ENCODE results near the gene MAS1. TPM values are rescaled to one million over a fixed set of nuclear protein-coding genes. Genes with fewer than 3 reads are reported as not detected.

Gene MAS1
- total and polyA plus RNA-seq, 10 of the 15 experiments (the other 5 are each of a cell fraction or from before 2014, with no cell fraction given), result under 0.01 to 0.08 TPM; not detected in 8

GRCh38 chr6:159853754-159854153, 37.0 kb upstream of the MAS1 start:
- FAIRE-seq (no peak), ATAC-seq (no peak), DNase-seq (ENCODE audit: low read depth, low spot score) (no peak)
- Histone ChIP-seq H3K79me2 (ENCODE audit: control insufficient read depth, insufficient read depth, low read length) (no peaks in the 10 kb centered on the region), H3K9me3 (replicated peaks; ENCODE audit: control insufficient read depth, insufficient read depth, low read length) (no peaks in the 10 kb centered on the region; the same call in 2 of the 3 replicates), H3K4me1 (ENCODE audit: control insufficient read depth, insufficient read depth, low read length) (no peaks in the 10 kb centered on the region), H3K27ac (ENCODE audit: control insufficient read depth, insufficient read depth) (no peak overlapping the region), H3K9ac (ENCODE audit: control insufficient read depth, insufficient read depth, low read length) (no peak overlapping the region), H2AFZ (ENCODE audit: control insufficient read depth, low read depth, low read length) (no peak overlapping the region), H3K27me3 (replicated peaks in 1 of 2; ENCODE audit: control insufficient read depth in 2 of 2, insufficient read depth in 2 of 2, low read length in 1 of 2) (no peaks in the 10 kb centered on the region; a peak in 2 of 4 replicates), H3K36me3 (ENCODE audit: control insufficient read depth in 2 of 2, insufficient read depth in 2 of 2, low read length in 1 of 2) (no peaks in the 10 kb centered on the region), H3K4me2 (ENCODE audit: control insufficient read depth, insufficient read depth) (no peak overlapping the region), H3K4me3 (no peak overlapping the region), H4K20me1 (ENCODE audit: control insufficient read depth, insufficient read depth) (no peaks in the 10 kb centered on the region)
- intact Hi-C loops (cut with micrococcal nuclease; ENCODE audit: unreplicated experiment) (loop anchor here (1.0 kb wide), 1 partner anchor 162 kb away; no protein-coding TSS in a partner anchor), in situ Hi-C loops (cut with MboI) (no loop called here)
- TF ChIP-seq BMI1 (IDR thresholded peaks at IDR 0.05; ENCODE audit: borderline replicate concordance) (no peak), KLF5 (IDR thresholded peaks at IDR 0.05; ENCODE audit: partially characterized antibody) (no peak)
- SMC1A ChIA-PET (ENCODE audit: uncharacterized antibody, unreplicated experiment), result interaction anchor here (1.0 to 3.8 kb wide), 3 partner anchors 133 to 173 kb away, joined by 3 to 18 read pairs (median 11); partner anchors contain the start of gene SOD2
- BruUV-seq (replicated peaks), result no TSS peak
- POLR2A ChIA-PET, result interaction anchor here (1.0 kb wide), 1 partner anchor 64 kb away, joined by 3 read pairs; the partner anchor contains the start of gene MRPL18
- CTCF ChIA-PET, result interaction anchor here (0.6 to 2.7 kb wide), 5 partner anchors 130 to 680 kb away, joined by 3 to 20 read pairs (median 3); partner anchors contain the start of gene SOD2
- RAD21 ChIA-PET (ENCODE audit: unreplicated experiment), result interaction anchor here (0.7 to 1.5 kb wide), 2 partner anchors 165 to 964 kb away, joined by 3 read pairs; no protein-coding TSS in a partner anchor

- CTCF ChIA-PET, result interaction anchor here (0.6 to 1.4 kb wide), 6 partner anchors 9 to 164 kb away, joined by 3 to 4 read pairs (median 3); partner anchors contain the start of gene SOD2
- POLR2A ChIA-PET, result interaction anchor here (0.6 to 1.3 kb wide), 2 partner anchors 15 to 182 kb away, joined by 3 read pairs; no protein-coding TSS in a partner anchor
- SMC1A ChIA-PET (ENCODE audit: uncharacterized antibody, unreplicated experiment), result interaction anchor here (0.9 to 2.2 kb wide), 4 partner anchors 8 to 164 kb away, joined by 3 to 9 read pairs (median 4); no protein-coding TSS in a partner anchor
- FAIRE-seq (no peak), DNase-seq (ENCODE audit: low read depth, low spot score) (no peak), ATAC-seq (no peak)
- TF ChIP-seq, protein P1, sequence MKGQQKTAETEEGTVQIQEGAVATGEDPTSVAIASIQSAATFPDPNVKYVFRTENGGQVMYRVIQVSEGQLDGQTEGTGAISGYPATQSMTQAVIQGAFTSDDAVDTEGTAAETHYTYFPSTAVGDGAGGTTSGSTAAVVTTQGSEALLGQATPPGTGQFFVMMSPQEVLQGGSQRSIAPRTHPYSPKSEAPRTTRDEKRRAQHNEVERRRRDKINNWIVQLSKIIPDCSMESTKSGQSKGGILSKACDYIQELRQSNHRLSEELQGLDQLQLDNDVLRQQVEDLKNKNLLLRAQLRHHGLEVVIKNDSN (IDR thresholded peaks at IDR 0.05; ENCODE audit: borderline replicate concordance, extremely low read length, insufficient read depth, low read depth, low read length), result no peak
- no peak for TF ChIP-seq ZNF384 (IDR thresholded peaks at IDR 0.05; ENCODE audit: borderline replicate concordance, low read depth, low read length)
- no peak for TF ChIP-seq NFIC (IDR thresholded peaks at IDR 0.05; ENCODE audit: low read depth, low read length)
- no peak for TF ChIP-seq CHD4 (IDR thresholded peaks at IDR 0.05)
- no peak for TF ChIP-seq YY1 (IDR thresholded peaks at IDR 0.05; ENCODE audit: low read depth, low read length)
- no peak for TF ChIP-seq BCLAF1 (IDR thresholded peaks at IDR 0.05)
- Histone ChIP-seq H3K4me2 (ENCODE audit: control insufficient read depth, insufficient read depth) (no peak overlapping the region), H3K27me3 (replicated peaks in 1 of 2; ENCODE audit: control insufficient read depth in 2 of 2, insufficient read depth in 2 of 2, low read length in 1 of 2) (no peaks in the 10 kb centered on the region; a peak in 2 of 4 replicates), H3K27ac (ENCODE audit: control insufficient read depth, insufficient read depth) (no peak overlapping the region), H3K4me3 (no peak overlapping the region), H3K36me3 (ENCODE audit: control insufficient read depth in 2 of 2, insufficient read depth in 2 of 2, low read length in 1 of 2) (no peaks in the 10 kb centered on the region), H2AFZ (ENCODE audit: control insufficient read depth, low read depth, low read length) (no peak overlapping the region), H3K4me1 (ENCODE audit: control insufficient read depth, insufficient read depth, low read length) (no peaks in the 10 kb centered on the region), H4K20me1 (ENCODE audit: control insufficient read depth, insufficient read depth) (no peaks in the 10 kb centered on the region), H3K79me2 (ENCODE audit: control insufficient read depth, insufficient read depth, low read length) (no peaks in the 10 kb centered on the region), H3K9me3 (replicated peaks; ENCODE audit: control insufficient read depth, insufficient read depth, low read length) (no peaks in the 10 kb centered on the region; the same call in 2 of the 3 replicates), H3K9ac (ENCODE audit: control insufficient read depth, insufficient read depth, low read length) (no peak overlapping the region)
- no TSS peak for BruUV-seq (replicated peaks)
- WGBS (ENCODE audit: insufficient coverage, insufficient replicate concordance, low lambda C conversion rate, missing lambda C conversion rate), result 41% methylated on average over 3 of the region's 3 CpGs
- RAD21 ChIA-PET (ENCODE audit: unreplicated experiment), result interaction anchor here (1.3 to 1.5 kb wide), 3 partner anchors 63 to 166 kb away, joined by 3 to 7 read pairs (median 6); no protein-coding TSS in a partner anchor
- intact Hi-C loops (cut with micrococcal nuclease; ENCODE audit: unreplicated experiment) (no loop called here), in situ Hi-C loops (cut with MboI) (no loop called here)
Observed at GRCh38 chr6:159854959-159855358, 35.8 kb upstream of the MAS1 start.

All from GM12878 (cell line).